ENCODE results near the gene PELO. TPM values are rescaled to one million over a fixed set of nuclear protein-coding genes. Genes with fewer than 3 reads are reported as not detected.

Gene PELO
- total and polyA plus RNA-seq, 2 donors from 2014 or later = 29.6 to 38.7 TPM

- DNase-seq (no peak), FAIRE-seq (no peak)
- Histone ChIP-seq H3K9me3 (ENCODE audit: control insufficient read depth in 2 of 3, insufficient read depth in 1 of 3, low read length in 3 of 3) (no peaks in the 10 kb centered on the region), H3K27ac (ENCODE audit: low read depth in 2 of 2, low read length in 2 of 2) (no peak overlapping the region), H3K27me3 (ENCODE audit: control insufficient read depth, insufficient read depth, low read length) (no peaks in the 10 kb centered on the region), H3K9ac (ENCODE audit: low read length in 3 of 3) (no peak overlapping the region), H3K4me1 (ENCODE audit: control insufficient read depth in 2 of 3, insufficient read depth in 2 of 3, low read depth in 1 of 3, low read length in 3 of 3) (peaks cover 0 to 4% (median 0%) of the 10 kb centered on the region in 3 donors), H3K36me3 (ENCODE audit: control insufficient read depth in 2 of 3, insufficient read depth in 3 of 3, low read length in 3 of 3) (no peaks in the 10 kb centered on the region), H3K4me3 (ENCODE audit: low read length in 3 of 3) (no peak overlapping the region)
- no peak for TF ChIP-seq CTCF (IDR thresholded peaks at IDR 0.05; ENCODE audit: borderline replicate concordance, extremely low read depth, insufficient read depth)
- intact Hi-C loops (cut with DNase I) = no loop called here
These were observed 41.2 kb upstream of the PELO start for GRCh38 chr5:52746539-52746938.

GRCh38 chr5:52748590-52748989, 39.1 kb upstream of the PELO start:
- intact Hi-C loops (cut with DNase I) = no loop called here
- no peak for DNase-seq
- no peak overlapping the region for H3K27ac ChIP-seq (ENCODE audit: low read depth in 2 of 2, low read length in 2 of 2)
- TF ChIP-seq CTCF (IDR thresholded peaks at IDR 0.05; ENCODE audit: borderline replicate concordance, extremely low read depth, insufficient read depth) = no peak
- H3K4me1 ChIP-seq (ENCODE audit: control insufficient read depth in 2 of 3, insufficient read depth in 2 of 3, low read depth in 1 of 3, low read length in 3 of 3) = no peaks in the 10 kb centered on the region
- no peak for FAIRE-seq
- H3K9me3 ChIP-seq (ENCODE audit: control insufficient read depth in 2 of 3, insufficient read depth in 1 of 3, low read length in 3 of 3) = no peaks in the 10 kb centered on the region
- no peaks in the 10 kb centered on the region for H3K36me3 ChIP-seq (ENCODE audit: control insufficient read depth in 2 of 3, insufficient read depth in 3 of 3, low read length in 3 of 3)
- H3K27me3 ChIP-seq (ENCODE audit: control insufficient read depth, insufficient read depth, low read length) = no peaks in the 10 kb centered on the region
- H3K9ac ChIP-seq (ENCODE audit: low read length in 3 of 3) = no peak overlapping the region
- no peak overlapping the region for H3K4me3 ChIP-seq (ENCODE audit: low read length in 3 of 3)

- no peak overlapping the region for H3K9ac ChIP-seq (ENCODE audit: low read length in 3 of 3)
- intact Hi-C loops (cut with DNase I) = no loop called here
- H3K27ac ChIP-seq (ENCODE audit: low read depth in 2 of 2, low read length in 2 of 2) = no peak overlapping the region
- TF ChIP-seq CTCF (IDR thresholded peaks at IDR 0.05; ENCODE audit: borderline replicate concordance, extremely low read depth, insufficient read depth) = no peak
- no peaks in the 10 kb centered on the region for H3K9me3 ChIP-seq (ENCODE audit: control insufficient read depth in 2 of 3, insufficient read depth in 1 of 3, low read length in 3 of 3)
- FAIRE-seq (no peak), DNase-seq (no peak)
- H3K4me1 ChIP-seq (ENCODE audit: control insufficient read depth in 2 of 3, insufficient read depth in 2 of 3, low read depth in 1 of 3, low read length in 3 of 3) = no peaks in the 10 kb centered on the region
- H3K36me3 ChIP-seq (ENCODE audit: control insufficient read depth in 2 of 3, insufficient read depth in 3 of 3, low read length in 3 of 3) = no peaks in the 10 kb centered on the region
- no peaks in the 10 kb centered on the region for H3K27me3 ChIP-seq (ENCODE audit: control insufficient read depth, insufficient read depth, low read length)
- no peak overlapping the region for H3K4me3 ChIP-seq (ENCODE audit: low read length in 3 of 3)
These were observed 38.0 kb upstream of the PELO start for GRCh38 chr5:52749666-52750065.

- no peak for DNase-seq
- no peak for FAIRE-seq
These were observed 36.6 kb upstream of the PELO start for GRCh38 chr5:52751137-52751536.

More at GRCh38 chr5:52751137-52751536, 36.6 kb upstream of the PELO start:
- H3K9me3 ChIP-seq (ENCODE audit: control insufficient read depth in 2 of 3, insufficient read depth in 1 of 3, low read length in 3 of 3) = no peaks in the 10 kb centered on the region
- no peaks in the 10 kb centered on the region for H3K36me3 ChIP-seq (ENCODE audit: control insufficient read depth in 2 of 3, insufficient read depth in 3 of 3, low read length in 3 of 3)
- no peaks in the 10 kb centered on the region for H3K27me3 ChIP-seq (ENCODE audit: control insufficient read depth, insufficient read depth, low read length)
- no peak overlapping the region for H3K4me3 ChIP-seq (ENCODE audit: low read length in 3 of 3)
- TF ChIP-seq CTCF (IDR thresholded peaks at IDR 0.05; ENCODE audit: borderline replicate concordance, extremely low read depth, insufficient read depth) = no peak
- H3K4me1 ChIP-seq (ENCODE audit: control insufficient read depth in 2 of 3, insufficient read depth in 2 of 3, low read depth in 1 of 3, low read length in 3 of 3) = no peaks in the 10 kb centered on the region
- no peak overlapping the region for H3K27ac ChIP-seq (ENCODE audit: low read depth in 2 of 2, low read length in 2 of 2)
- H3K9ac ChIP-seq (ENCODE audit: low read length in 3 of 3) = no peak overlapping the region
- intact Hi-C loops (cut with DNase I) = no loop called here

Data from kidney (tissue), 14 donors.